ENCODE measurements around the gene GPR107.
"Not testable (repeated sequence)": the region's sequence is repeated elsewhere in the genome, so short reads cannot be mapped to it uniquely, and the experiment has no call there.

GPR107 gene

DNA sequence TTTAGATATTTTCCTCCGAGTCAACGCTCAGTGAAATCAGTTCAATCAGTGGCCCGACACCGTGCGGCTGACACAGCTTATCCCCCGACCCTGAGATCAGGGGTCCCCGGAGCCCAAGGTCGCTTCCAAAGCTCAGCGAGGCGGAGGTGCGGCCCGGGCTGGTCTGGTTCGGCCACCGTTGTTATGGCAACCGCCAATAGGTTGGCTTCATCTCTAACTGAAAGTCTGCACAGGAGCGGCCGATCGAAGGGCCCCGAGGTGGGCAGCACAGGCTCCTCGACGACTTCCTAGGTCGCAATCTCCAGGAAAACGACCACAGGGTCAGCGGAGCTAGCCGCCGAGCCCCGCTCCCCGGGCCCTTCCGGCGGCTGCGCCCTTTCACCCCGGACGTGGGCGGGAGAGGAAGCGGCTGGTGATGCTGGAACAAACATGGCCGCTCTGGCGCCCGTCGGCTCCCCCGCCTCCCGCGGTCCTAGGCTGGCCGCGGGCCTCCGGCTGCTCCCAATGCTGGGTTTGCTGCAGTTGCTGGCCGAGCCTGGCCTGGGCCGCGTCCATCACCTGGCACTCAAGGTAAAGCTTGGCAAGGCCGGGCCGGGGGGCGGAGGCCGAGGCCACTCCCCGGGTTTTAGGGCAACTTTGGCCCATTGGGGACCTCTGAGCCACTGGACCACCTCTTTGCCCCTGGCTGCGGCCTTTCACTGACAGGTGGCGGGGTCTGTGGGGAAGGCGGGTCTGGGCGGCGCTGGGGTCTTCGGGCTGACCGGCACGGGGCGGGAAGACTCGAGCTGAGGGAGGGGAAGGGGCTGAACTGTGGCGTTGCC, at the start of gene GPR107:
TSS of gene GPR107 (plus strand) at position 403 of the 821 bp plus-strand sequence. CDS start at position 430, 27 bp downstream.
- in situ Hi-C loops (cut with MboI; ENCODE audit: low sequenced_read_pairs): no loop called here

DNA sequence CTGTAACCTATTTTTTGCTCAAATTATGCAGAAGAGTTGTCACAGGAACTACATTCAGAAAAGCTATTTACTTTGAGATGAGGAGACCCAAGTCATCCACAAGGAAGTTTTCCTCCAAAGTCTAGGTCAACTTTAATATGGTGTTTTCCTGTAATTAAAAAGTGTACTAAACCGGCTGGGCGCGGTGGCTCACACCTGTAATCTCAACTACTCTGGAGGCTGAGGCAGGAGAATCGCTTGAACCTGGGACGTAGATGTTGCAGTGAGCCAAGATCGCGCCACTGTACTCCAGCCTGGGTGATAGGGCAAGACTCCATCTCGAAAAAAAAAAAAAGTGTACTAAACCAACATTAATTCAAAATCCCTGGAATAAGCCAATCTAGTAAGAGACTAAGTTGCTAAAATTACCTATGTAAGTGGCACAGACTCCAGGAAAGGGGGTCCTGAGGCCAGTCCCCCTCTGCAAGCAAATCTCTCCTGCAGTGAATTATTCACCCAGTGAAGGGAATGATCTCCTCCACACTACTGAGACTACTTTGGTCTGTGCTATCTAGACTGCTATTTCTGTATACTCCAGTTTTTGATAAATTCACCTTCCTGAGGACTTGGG, 49.7 kb upstream of the GPR107 start:
- in situ Hi-C loops (cut with MboI; ENCODE audit: low sequenced_read_pairs): no loop called here

DNA sequence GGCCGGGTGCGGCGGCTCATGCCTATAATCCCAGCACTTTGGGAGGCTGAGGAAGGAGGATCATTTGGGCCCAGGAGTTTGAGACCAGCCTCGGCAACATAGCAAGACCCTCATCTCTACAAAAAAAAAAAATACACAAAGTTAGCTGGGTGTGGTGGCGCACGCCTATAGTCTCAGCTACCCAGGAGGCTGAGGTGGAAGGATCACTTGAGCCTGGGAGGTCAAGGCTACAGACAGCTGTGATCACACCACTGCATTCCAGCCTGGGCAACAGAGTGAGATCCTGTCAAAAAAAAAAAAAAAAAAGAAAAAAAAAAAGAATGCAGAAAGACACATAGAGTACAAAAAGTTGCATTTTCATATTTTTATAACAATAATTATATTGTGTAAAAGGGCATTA, 46.8 kb upstream of the GPR107 start:
- in situ Hi-C loops (cut with MboI; ENCODE audit: low sequenced_read_pairs): not testable (repeated sequence)

DNA sequence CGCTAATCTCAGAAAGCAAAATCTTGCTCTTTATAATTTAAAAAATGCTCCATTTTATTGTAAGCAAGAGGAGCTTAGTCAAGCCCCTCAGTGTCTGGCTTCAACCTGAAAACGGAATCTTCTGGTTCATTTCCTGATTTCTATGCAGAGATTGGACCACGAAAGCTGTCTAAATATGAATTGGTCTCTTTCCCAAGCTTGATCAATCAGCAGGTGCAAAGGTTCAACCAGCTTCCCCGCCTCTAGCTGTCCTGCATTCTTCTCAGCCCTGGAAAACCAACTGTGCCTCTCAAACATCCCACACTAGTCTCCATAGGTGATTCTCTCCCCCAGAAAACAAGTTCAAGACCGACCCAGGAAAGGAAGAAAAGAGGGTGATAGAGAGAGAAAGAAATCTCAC, 45.2 kb upstream of the GPR107 start:
- in situ Hi-C loops (cut with MboI; ENCODE audit: low sequenced_read_pairs): no loop called here

DNA sequence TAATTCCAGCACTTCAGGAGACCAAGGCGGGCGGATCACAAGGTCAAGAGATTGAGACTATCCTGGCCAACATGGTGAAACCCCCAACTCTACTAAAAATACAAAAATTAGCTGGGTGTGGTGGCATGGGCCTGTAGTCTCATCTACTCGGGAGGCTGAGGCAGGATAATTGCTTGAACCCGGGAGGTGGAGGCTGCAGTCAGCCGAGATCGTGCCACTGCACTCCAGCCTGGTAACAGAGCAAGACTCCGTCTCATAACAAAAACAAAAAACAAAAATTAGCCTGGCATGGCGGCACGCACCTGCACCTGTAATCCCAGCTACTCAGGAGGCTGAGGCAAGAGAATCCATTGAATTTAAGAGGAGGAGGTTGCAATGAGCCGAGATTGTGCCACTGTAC, 44.2 kb upstream of the GPR107 start:
- in situ Hi-C loops (cut with MboI; ENCODE audit: low sequenced_read_pairs): not testable (repeated sequence)

DNA sequence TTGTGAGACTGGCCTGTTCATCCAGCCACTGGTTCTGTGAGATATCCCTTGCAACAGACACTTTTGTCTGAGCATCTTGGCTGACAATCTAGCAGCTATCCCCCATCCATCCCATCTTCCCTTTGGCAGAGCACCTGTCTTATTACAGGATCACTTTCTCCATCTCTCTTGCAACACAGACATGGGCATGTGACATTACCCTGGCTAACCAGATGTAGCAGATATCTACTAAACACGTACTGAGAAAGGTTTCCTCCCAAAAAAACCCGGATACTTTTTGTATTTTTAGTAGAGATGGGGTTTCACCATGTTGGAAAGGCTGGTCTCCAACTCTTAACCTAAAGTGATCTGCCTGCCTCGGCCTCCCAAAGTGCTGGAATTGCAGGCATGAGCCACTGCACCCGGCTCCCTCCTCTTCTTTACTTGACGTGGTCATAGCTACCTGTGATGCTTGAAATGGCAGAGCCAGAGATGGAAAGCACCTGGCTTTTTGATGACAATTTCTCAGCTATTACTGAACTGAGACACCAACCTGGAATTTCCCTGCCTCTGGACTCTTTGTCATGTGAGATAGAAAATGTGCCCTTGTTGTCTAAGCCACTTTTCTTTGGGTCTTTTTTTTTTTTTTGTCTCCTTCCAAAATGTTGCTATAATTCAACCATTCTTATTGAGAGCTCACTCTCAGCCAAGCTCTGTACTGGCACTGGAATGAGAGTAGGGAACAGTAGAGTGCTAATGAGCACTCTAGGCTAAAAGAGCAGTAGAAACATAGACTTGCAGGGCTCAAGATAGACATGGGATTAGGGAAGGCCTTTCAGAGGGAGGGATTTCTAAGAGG, 43.3 kb upstream of the GPR107 start:
- in situ Hi-C loops (cut with MboI; ENCODE audit: low sequenced_read_pairs): no loop called here

DNA sequence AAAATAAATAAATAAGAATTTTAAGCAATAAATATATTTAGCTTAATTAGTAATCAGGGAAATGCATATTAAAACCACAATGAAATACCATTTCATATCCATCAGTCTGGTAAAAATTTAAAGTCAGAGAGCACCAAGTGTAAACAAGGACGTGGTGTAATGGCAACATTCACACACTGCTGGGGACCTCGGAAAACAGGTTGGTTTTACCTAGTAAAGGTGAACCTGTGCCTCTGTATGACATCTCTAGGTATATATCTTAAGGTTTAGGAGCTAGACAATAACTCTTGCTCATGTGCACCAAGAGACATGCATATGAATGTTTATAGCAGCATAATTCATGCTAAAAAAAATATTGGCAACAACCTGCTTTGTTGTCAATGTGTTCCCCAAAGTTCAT, 40.4 kb upstream of the GPR107 start:
- in situ Hi-C loops (cut with MboI; ENCODE audit: low sequenced_read_pairs): no loop called here

DNA sequence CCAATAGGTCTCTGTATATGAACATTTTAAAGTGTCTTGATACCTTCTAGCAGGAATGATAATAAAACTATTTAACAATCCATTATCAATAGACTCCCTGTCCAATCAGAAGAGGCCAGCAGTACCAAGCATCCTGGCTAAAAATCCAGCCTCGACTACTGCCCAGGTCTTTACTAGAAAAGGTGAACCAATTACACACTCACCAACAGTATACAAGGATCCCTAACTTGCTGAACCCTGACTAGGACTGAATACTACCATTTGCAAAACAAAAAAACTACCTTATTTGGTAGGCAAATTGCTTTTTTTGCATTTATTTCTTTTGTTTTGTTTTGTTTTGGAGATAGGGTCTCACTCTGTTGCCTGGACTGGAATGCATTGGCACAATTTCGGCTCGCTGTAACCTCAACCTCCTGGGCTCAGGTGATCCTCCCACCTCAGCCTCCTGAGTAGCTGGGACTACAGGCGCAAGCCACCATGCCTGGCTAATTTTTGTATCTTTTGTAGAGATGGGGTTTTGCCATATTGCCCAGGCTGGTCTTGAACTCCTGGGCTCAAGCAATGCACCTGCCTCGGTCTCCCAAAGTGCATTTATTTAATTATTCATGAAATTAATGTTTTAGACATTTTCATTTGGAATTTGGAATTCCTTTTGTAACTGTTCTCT, 38.2 kb upstream of the GPR107 start:
- in situ Hi-C loops (cut with MboI; ENCODE audit: low sequenced_read_pairs): no loop called here

DNA sequence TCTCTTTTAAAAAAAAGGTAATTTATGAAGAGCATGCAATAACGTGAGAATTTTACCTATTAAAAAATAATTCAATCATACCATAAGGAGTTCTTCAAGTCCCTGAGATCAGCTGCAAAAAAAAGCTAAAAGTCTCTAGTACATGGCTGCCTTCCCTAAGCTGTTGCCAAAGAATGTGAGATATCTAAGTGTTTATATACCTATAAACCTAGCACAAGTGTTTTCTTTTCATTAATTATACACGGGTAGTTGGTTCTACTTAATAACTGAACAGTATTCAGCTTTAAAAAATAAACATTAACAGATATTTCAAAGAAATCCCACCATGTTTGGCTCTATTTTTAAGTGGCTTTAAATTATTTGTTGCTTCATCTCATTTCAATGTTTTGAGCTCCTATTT, 36.6 kb upstream of the GPR107 start:
- in situ Hi-C loops (cut with MboI; ENCODE audit: low sequenced_read_pairs): no loop called here

DNA sequence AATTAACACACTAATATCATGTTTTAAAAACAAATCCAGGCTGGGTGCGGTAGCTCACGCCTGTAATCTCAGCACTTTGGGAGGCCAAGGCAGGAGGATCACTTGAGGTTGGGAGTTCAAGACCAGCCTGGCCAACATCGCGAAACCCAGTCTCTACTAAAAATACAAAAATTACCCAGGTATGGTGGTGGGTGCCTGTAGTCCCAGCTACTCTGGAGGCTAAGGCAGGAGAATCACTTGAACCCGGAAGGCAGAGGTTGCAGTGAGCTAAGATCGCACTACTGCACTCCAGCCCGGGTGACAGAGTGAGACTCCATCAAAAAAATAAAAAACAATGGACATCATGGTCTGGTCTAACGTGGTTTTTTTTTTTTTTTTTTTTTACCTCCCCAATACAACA, 36.2 kb upstream of the GPR107 start:
- in situ Hi-C loops (cut with MboI; ENCODE audit: low sequenced_read_pairs): not testable (repeated sequence)

DNA sequence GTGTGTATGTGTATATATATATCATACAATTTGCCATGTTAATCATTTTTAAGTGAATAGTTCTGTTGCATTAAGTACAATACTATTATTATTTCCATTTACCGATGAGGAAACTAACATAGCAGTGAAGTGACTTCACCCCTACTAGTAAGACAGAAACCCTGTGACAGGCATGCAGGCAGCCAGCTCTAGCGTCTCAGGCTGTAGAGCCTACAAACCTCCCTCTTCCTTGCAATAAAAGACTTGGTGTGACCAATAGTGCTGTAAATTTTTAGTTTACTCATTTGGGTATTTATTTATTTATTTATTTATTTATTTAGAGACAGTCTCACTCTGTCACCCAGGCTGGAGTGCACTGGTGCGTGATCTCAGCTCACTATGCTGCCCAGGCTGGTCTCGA, 35.4 kb upstream of the GPR107 start:
- in situ Hi-C loops (cut with MboI; ENCODE audit: low sequenced_read_pairs): no loop called here

DNA sequence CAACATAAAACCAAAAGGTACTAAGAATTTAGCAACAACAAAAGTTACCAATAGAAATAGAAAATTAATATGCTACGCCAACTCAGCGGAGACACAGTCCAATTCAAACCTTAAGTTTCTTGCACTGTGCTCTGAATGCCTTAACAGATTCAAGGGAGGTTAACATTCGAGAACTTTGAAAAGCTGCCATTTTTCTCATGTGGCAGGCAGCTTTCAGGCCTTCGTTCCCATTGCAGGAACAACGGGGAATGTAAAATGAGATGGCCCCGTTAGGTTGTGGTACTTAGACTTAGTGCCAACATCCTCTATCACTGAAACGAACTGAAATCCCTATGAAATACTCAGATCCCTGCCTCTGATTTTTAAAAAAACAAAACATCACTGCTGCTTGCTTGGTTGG, 33.1 kb upstream of the GPR107 start:
- in situ Hi-C loops (cut with MboI; ENCODE audit: low sequenced_read_pairs): no loop called here

DNA sequence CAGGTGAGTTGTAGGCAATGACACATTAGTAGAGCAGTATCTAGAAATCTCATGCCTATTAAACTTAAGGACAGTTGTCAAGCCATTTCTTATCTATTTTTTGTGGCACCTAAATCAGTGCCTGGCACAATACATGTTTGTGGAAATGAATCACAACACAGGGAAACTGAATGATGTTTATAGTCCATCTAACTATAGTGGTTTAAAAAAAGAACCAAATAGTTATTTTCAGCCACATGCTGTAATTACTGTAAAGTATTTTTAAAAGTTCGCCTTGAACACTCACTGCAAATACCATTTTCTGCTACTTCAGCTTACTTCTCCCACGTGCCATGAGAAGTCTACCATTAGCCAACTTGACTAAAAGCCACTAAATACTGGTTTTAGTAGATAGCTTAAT, 32.6 kb upstream of the GPR107 start:
- in situ Hi-C loops (cut with MboI; ENCODE audit: low sequenced_read_pairs): no loop called here

DNA sequence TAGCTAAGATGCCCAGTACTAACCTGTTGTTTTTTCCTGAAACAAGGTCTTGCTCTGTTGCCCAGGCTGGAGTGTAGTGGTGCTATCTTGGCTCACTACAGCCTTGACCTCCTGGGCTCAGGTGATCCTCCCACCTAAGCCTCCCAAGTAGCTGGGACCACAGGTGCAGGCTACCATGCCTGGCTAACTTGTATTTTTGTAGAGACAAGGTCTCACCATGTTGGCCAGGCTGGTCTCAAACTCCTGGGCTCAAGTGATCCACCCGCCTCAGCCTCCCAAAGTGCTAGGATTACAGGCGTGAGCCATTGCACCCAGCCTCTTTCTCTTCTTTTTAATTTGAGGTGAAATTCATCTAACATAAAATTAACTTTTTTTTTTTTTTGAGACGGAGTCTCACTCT, 31.9 kb upstream of the GPR107 start:
- in situ Hi-C loops (cut with MboI; ENCODE audit: low sequenced_read_pairs): not testable (repeated sequence)

DNA sequence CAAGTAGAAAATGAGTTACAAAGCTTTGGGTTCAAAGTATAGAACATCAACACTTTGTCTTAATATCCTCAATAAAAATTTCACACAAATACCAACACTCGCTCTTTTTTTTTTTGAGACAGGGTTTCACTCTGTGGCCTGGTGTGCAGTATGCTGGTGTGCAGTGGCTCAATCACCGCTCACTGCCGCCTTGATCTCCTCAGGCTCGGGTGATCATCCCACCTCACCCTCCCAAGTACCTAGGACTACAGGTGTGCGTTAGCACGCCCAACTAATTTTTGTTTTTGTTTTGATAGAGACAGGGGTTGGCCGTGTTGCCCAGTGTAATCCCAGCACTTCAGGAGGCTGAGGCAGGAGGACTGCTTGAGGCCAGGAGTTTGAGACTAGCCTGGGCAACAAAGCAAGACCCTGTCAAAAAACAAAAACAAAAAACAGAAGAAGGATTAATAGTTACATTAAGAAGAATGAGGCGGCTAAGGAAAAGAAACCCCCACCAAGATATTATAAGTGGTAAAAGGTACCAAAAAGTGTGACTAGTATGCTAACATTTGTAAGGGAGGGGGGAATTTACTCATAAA, 31.1 kb upstream of the GPR107 start:
- in situ Hi-C loops (cut with MboI; ENCODE audit: low sequenced_read_pairs): no loop called here

DNA sequence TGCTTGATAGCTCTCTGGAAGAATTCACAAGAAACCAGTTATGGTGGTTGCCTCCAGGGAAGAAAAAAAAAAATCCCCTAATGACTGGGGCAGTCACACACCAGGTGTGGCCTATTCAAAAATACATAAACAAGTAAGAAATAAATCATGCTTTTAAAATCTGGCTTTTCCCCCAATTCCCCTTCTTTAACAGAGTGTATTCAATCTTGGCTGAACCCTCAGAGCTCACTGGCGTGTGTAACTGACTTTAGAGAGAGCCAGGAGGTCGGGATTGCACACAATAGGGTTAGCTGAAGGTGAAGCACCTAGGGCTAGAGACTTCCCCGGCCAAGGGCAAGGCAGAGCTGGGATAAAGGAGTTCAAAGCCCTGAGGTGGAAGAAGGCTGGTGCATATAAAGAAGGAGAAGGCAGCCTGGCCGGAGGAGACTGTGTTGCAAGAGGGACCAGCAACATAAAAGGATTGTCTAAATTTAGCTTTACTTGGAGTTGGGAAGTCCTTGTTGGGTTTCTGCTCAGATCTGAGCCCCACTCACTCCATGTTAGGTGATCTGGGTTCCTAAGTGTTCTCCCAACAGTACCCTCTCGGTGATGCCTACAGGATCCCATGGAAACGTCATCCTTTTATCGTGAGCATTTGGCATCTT, 30.4 kb upstream of the GPR107 start:
- in situ Hi-C loops (cut with MboI; ENCODE audit: low sequenced_read_pairs): no loop called here

DNA sequence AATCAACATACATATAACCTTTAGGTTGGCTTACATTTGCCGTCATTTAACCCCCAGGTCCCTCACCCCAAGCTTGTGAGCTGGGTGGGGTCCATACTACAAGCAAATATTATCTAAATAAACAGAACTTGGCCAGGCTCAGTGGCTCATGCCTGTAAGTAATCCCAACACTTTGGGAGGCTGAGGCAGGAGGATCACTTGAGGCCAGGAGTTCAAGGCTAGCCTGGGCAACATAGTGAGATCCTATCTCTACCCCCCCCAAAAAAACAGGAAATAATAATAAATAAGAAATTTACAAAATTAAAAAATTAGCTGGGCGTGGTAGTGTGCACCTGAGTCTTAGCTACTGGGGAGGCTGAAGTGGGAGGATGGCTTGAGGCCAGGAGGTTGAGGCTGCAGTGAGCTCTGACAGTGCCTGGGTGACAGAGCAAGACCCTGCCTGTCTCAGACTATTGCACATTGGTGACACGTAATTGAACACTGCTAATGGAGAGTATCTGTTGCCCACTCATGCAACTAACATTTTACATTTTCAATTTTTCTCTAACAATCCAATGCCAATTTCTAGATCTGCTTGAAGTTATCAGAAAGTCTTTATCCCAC, 29.6 kb upstream of the GPR107 start:
- in situ Hi-C loops (cut with MboI; ENCODE audit: low sequenced_read_pairs): no loop called here

DNA sequence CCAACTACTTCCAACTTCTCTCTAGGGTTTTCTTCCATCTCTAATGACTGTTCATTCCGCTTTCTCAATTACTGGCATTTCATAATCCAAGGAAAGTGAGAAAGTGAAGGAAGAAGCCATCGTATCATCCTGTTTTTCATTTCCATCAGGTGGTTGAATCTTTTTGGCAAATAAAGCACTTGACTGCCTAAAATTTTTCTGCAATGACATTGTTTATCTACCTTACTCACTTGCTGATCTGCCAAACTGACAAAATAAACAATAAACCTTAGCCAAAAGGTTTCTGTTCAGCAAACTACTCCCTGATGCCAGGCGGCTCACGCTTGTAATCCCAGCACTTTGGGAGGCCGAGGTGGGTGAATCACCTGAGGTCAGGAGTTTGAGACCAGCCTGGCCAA, 29.1 kb upstream of the GPR107 start:
- in situ Hi-C loops (cut with MboI; ENCODE audit: low sequenced_read_pairs): no loop called here

DNA sequence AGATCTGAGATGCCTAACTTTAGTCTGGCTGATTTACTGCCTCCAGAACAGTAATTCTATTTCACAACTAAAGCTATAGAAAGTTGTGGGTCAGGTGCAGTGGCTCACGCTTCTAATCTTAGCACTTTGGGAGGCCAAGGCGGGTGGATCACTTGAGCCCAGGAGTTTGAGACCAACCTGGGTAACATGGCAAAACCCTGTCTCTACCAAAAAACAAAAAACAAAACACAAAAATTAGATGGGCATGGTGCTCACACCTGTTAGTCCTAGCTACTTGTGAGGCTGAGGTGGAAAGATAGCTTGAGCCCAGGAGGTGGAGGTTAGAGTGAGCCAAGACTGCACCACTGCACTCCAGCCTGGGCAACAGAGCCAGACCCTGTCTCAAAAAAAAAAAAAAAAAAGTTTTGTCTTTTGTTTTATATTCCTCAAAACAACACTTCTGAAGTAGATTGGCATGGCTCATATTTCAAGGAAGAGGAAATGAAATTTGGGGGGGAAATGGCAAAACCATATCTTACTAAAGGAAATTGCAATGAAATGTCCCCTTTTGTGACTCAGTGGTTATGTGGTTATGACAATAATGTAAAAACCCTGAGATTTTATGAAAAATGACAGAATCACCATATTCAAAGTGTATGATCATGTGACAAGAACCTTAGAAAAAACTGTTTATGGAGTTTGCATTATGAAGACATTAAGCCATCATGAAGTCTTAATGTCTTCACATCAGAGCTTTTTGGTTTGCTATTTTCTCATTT, 26.9 kb upstream of the GPR107 start:
- in situ Hi-C loops (cut with MboI; ENCODE audit: low sequenced_read_pairs): no loop called here
